Stimulated activated naive B cell treated with anti-CD40 and anti-IgM and Interleukin-4, amounts not matched to agents 10 μg/mL and 1 μg/mL and 100 μg/mL, for 72 hours (primary cell): ENCODE measurements around the gene CREB1.

Experiments
- ATAC-seq, 2 donors: fragments of 150-1000 bp; cut with Tn5 transposase; replicated peaks; 2 replicates each; pipeline ENCODE4 v1.10.0; 2021; ENCODE audit warnings: moderate library complexity in 1 of 2
- DNase-seq: peaks from one replicate; pipeline ENCODE4 v3.0.0; 2021
- H3K27ac Mint-ChIP-seq: one replicate; pipeline ENCODE4 v1.8.0; 2022; ENCODE audit warnings: mild to moderate bottlenecking, mixed read lengths
- H3K27me3 Mint-ChIP-seq, 2 donors: one replicate each; pipeline ENCODE4 v1.8.0; 2022; ENCODE audit warnings: mixed read lengths in 2 of 2
- H3K36me3 Mint-ChIP-seq, 2 donors: one replicate each; pipeline ENCODE4 v1.8.0; 2022; ENCODE audit warnings: mixed read lengths in 2 of 2, mild to moderate bottlenecking in 1 of 2
- H3K4me1 Mint-ChIP-seq, 2 donors: one replicate each; pipeline ENCODE4 v1.8.0; 2022; ENCODE audit warnings: mixed read lengths in 2 of 2, mild to moderate bottlenecking in 1 of 2
- H3K4me3 Mint-ChIP-seq, 2 donors: one replicate each; pipeline ENCODE4 v1.8.0; 2022; ENCODE audit warnings: mild to moderate bottlenecking in 2 of 2, mixed read lengths in 2 of 2, moderate library complexity in 1 of 2
- H3K9me3 Mint-ChIP-seq, 2 donors: one replicate each; pipeline ENCODE4 v1.8.0; 2022; ENCODE audit warnings: mixed read lengths in 2 of 2, mild to moderate bottlenecking in 1 of 2

CREB1 gene

GRCh38 chr2:207529330-207530159 is at the start of gene CREB1:
Gene CREB1 (plus strand): TSS chr2:207529962. CDS start chr2:207555636, 25,674 bp downstream.
- Mint-ChIP-seq H3K9me3 (no peaks in the 10 kb centered on the region), H3K4me1 (peaks cover 33 to 50% of the 10 kb centered on the region in 2 donors), H3K27ac (peak within 1 kb of the TSS; percentile 99), H3K27me3 (no peaks in the 10 kb centered on the region), H3K4me3 (peak within 1 kb of the TSS; percentile 94 to 95), H3K36me3 (peaks cover 15 to 26% of the 10 kb centered on the region in 2 donors)
- ATAC-seq (peak; percentile 85), DNase-seq (peak; percentile 100)

- H3K4me3 Mint-ChIP-seq = no peak overlapping the region
These were observed 49.2 kb upstream of the CREB1 start for GRCh38 chr2:207480521-207481040.

GRCh38 chr2:207481924-207482323 is 47.8 kb upstream of the CREB1 start:
- H3K4me3 Mint-ChIP-seq = no peak overlapping the region
- peaks cover 14 to 48% of the 10 kb centered on the region in 2 donors for H3K4me1 Mint-ChIP-seq
- DNase-seq = no peak
- ATAC-seq = no peak
- H3K27me3 Mint-ChIP-seq = no peaks in the 10 kb centered on the region
- H3K9me3 Mint-ChIP-seq = no peaks in the 10 kb centered on the region
- no peaks in the 10 kb centered on the region for H3K36me3 Mint-ChIP-seq
- no peak overlapping the region for H3K27ac Mint-ChIP-seq

More at GRCh38 chr2:207480521-207481040, 49.2 kb upstream of the CREB1 start:
- Mint-ChIP-seq H3K27me3 (no peaks in the 10 kb centered on the region), H3K4me1 (peaks cover 12 to 48% of the 10 kb centered on the region in 2 donors), H3K36me3 (no peaks in the 10 kb centered on the region), H3K9me3 (no peaks in the 10 kb centered on the region), H3K27ac (no peak overlapping the region)
- DNase-seq = no peak
- no peak for ATAC-seq

- Mint-ChIP-seq H3K27ac (no peak overlapping the region), H3K9me3 (no peaks in the 10 kb centered on the region), H3K36me3 (no peaks in the 10 kb centered on the region), H3K27me3 (no peaks in the 10 kb centered on the region), H3K4me1 (peaks cover 14 to 48% of the 10 kb centered on the region in 2 donors), H3K4me3 (no peak overlapping the region)
- no peak for DNase-seq
- ATAC-seq = no peak
These were observed 47.1 kb upstream of the CREB1 start for GRCh38 chr2:207482630-207483029.

GRCh38 chr2:207483066-207483465 is 46.7 kb upstream of the CREB1 start:
- Mint-ChIP-seq H3K9me3 (no peaks in the 10 kb centered on the region), H3K4me1 (peaks cover 14 to 48% of the 10 kb centered on the region in 2 donors)

GRCh38 chr2:207483477-207483876 is 46.3 kb upstream of the CREB1 start:
- no peak overlapping the region for H3K27ac Mint-ChIP-seq
- H3K9me3 Mint-ChIP-seq = no peaks in the 10 kb centered on the region
- ATAC-seq = no peak
- no peak overlapping the region for H3K4me3 Mint-ChIP-seq
- no peaks in the 10 kb centered on the region for H3K27me3 Mint-ChIP-seq
- no peak for DNase-seq
- H3K36me3 Mint-ChIP-seq = no peaks in the 10 kb centered on the region
- peaks cover 13 to 45% of the 10 kb centered on the region in 2 donors for H3K4me1 Mint-ChIP-seq

More at GRCh38 chr2:207483066-207483465, 46.7 kb upstream of the CREB1 start:
- Mint-ChIP-seq H3K27ac (no peak overlapping the region), H3K4me3 (no peak overlapping the region), H3K27me3 (no peaks in the 10 kb centered on the region), H3K36me3 (no peaks in the 10 kb centered on the region)
- no peak for DNase-seq
- no peak for ATAC-seq

- peak; percentile 93 to 96 for ATAC-seq
These were observed 45.0 kb upstream of the CREB1 start for GRCh38 chr2:207484444-207485391.

GRCh38 chr2:207487650-207488311 is 42.0 kb upstream of the CREB1 start:
- no peaks in the 10 kb centered on the region for H3K27me3 Mint-ChIP-seq
- no peak for DNase-seq
- no peak overlapping the region for H3K4me3 Mint-ChIP-seq
- no peak for ATAC-seq
- peaks cover 11 to 24% of the 10 kb centered on the region in 2 donors for H3K4me1 Mint-ChIP-seq
- no peaks in the 10 kb centered on the region for H3K36me3 Mint-ChIP-seq
- H3K9me3 Mint-ChIP-seq = no peaks in the 10 kb centered on the region
- H3K27ac Mint-ChIP-seq = no peak overlapping the region

More at GRCh38 chr2:207484444-207485391, 45.0 kb upstream of the CREB1 start:
- H3K9me3 Mint-ChIP-seq = no peaks in the 10 kb centered on the region
- no peaks in the 10 kb centered on the region for H3K36me3 Mint-ChIP-seq
- DNase-seq = peak; percentile 23
- H3K27ac Mint-ChIP-seq = peak overlapping the region; percentile 49
- peaks cover 12 to 34% of the 10 kb centered on the region in 2 donors for H3K4me1 Mint-ChIP-seq
- no peak overlapping the region for H3K4me3 Mint-ChIP-seq
- H3K27me3 Mint-ChIP-seq = no peaks in the 10 kb centered on the region

- no peak overlapping the region for H3K27ac Mint-ChIP-seq
- ATAC-seq (no peak), DNase-seq (no peak)
- no peaks in the 10 kb centered on the region for H3K36me3 Mint-ChIP-seq
- H3K9me3 Mint-ChIP-seq = no peaks in the 10 kb centered on the region
- peaks cover 15 to 20% of the 10 kb centered on the region in 2 donors for H3K4me1 Mint-ChIP-seq
- no peak overlapping the region for H3K4me3 Mint-ChIP-seq
- H3K27me3 Mint-ChIP-seq = no peaks in the 10 kb centered on the region
These were observed 40.5 kb upstream of the CREB1 start for GRCh38 chr2:207489251-207489650.

- Mint-ChIP-seq H3K27me3 (no peaks in the 10 kb centered on the region), H3K36me3 (no peaks in the 10 kb centered on the region), H3K4me1 (peaks cover 8 to 12% of the 10 kb centered on the region in 2 donors), H3K9me3 (no peaks in the 10 kb centered on the region), H3K27ac (no peak overlapping the region), H3K4me3 (no peak overlapping the region)
- no peak for DNase-seq
- ATAC-seq = no peak
These were observed 39.3 kb upstream of the CREB1 start for GRCh38 chr2:207490441-207490840.

- no peak for DNase-seq
- H3K9me3 Mint-ChIP-seq = no peaks in the 10 kb centered on the region
- H3K36me3 Mint-ChIP-seq = no peaks in the 10 kb centered on the region
- no peak overlapping the region for H3K27ac Mint-ChIP-seq
- no peak for ATAC-seq
- H3K4me1 Mint-ChIP-seq = peaks cover 7 to 12% of the 10 kb centered on the region in 2 donors
- no peaks in the 10 kb centered on the region for H3K27me3 Mint-ChIP-seq
- H3K4me3 Mint-ChIP-seq = no peak overlapping the region
These were observed 38.7 kb upstream of the CREB1 start for GRCh38 chr2:207491086-207491485.

- Mint-ChIP-seq H3K27me3 (no peaks in the 10 kb centered on the region), H3K36me3 (no peaks in the 10 kb centered on the region), H3K27ac (no peak overlapping the region), H3K4me3 (no peak overlapping the region), H3K9me3 (no peaks in the 10 kb centered on the region), H3K4me1 (peaks cover 7 to 12% of the 10 kb centered on the region in 2 donors)
- DNase-seq (no peak), ATAC-seq (no peak)
These were observed 37.8 kb upstream of the CREB1 start for GRCh38 chr2:207491956-207492355.

GRCh38 chr2:207492461-207492860 is 37.3 kb upstream of the CREB1 start:
- ATAC-seq = no peak
- no peak overlapping the region for H3K27ac Mint-ChIP-seq
- H3K4me1 Mint-ChIP-seq = peaks cover 7 to 12% of the 10 kb centered on the region in 2 donors
- no peak overlapping the region for H3K4me3 Mint-ChIP-seq
- H3K27me3 Mint-ChIP-seq = no peaks in the 10 kb centered on the region
- H3K36me3 Mint-ChIP-seq = no peaks in the 10 kb centered on the region
- no peak for DNase-seq
- no peaks in the 10 kb centered on the region for H3K9me3 Mint-ChIP-seq

- H3K27me3 Mint-ChIP-seq = no peaks in the 10 kb centered on the region
- ATAC-seq (no peak), DNase-seq (no peak)
- no peaks in the 10 kb centered on the region for H3K9me3 Mint-ChIP-seq
- no peak overlapping the region for H3K27ac Mint-ChIP-seq
- H3K4me1 Mint-ChIP-seq = peaks cover 9 to 17% of the 10 kb centered on the region in 2 donors
- H3K4me3 Mint-ChIP-seq = no peak overlapping the region
- H3K36me3 Mint-ChIP-seq = no peaks in the 10 kb centered on the region
These were observed 35.6 kb upstream of the CREB1 start for GRCh38 chr2:207494137-207494536.
